Measurements from ENCODE around the gene NABP2. TPM values are rescaled to one million over a fixed set of nuclear protein-coding genes. Genes with fewer than 3 reads are reported as not detected.

NABP2 gene
- total and polyA plus RNA-seq, 2 donors (not counting 3 experiments of a cell fraction or from before 2014, with no cell fraction given): 42.4 to 59.7 TPM

Other genes with a start within 250 kb of the NABP2 start
- 24.3 and 24.8 TPM in 2 replicates for gene SUOX, start 227.1 kb upstream of the NABP2 start, total RNA-seq
- gene SUOX, start 227.1 kb upstream of the NABP2 start, polyA plus RNA-seq: 29.1 and 31.4 TPM in 2 replicates
- 3.5 and 5.4 TPM in 2 replicates for gene IKZF4, start 203.3 kb upstream of the NABP2 start, total RNA-seq
- gene IKZF4, start 203.3 kb upstream of the NABP2 start, polyA plus RNA-seq: 2.5 and 3.4 TPM in 2 replicates
- gene RPS26, start 182.4 kb upstream of the NABP2 start, total RNA-seq: 57.3 and 66.7 TPM in 2 replicates
- gene RPS26, start 182.4 kb upstream of the NABP2 start, polyA plus RNA-seq: 1,837 and 1,847 TPM in 2 replicates
- gene ERBB3, start 144.2 kb upstream of the NABP2 start, total RNA-seq: 0.11 TPM in 1 of 2 replicates, not detected in the other
- gene ERBB3, start 144.2 kb upstream of the NABP2 start, polyA plus RNA-seq: 0.08 and 1.5 TPM in 2 replicates
- 170 and 188 TPM in 2 replicates for gene PA2G4, start 119.8 kb upstream of the NABP2 start, total RNA-seq
- 94.2 and 121 TPM in 2 replicates for gene PA2G4, start 119.8 kb upstream of the NABP2 start, polyA plus RNA-seq
- 3,212 and 3,428 TPM in 2 replicates for gene RPL41, start 107.7 kb upstream of the NABP2 start, total RNA-seq
- 9,033 and 9,990 TPM in 2 replicates for gene RPL41, start 107.7 kb upstream of the NABP2 start, polyA plus RNA-seq
- gene ZC3H10, start 106.1 kb upstream of the NABP2 start, total RNA-seq: 8.7 and 10.1 TPM in 2 replicates
- 2.6 and 3.0 TPM in 2 replicates for gene ZC3H10, start 106.1 kb upstream of the NABP2 start, polyA plus RNA-seq
- 133 and 161 TPM in 2 replicates for gene ESYT1, start 96.1 kb upstream of the NABP2 start, total RNA-seq
- 233 and 234 TPM in 2 replicates for gene ESYT1, start 96.1 kb upstream of the NABP2 start, polyA plus RNA-seq
- 135 and 137 TPM in 2 replicates for gene MYL6B, start 71.8 kb upstream of the NABP2 start, total RNA-seq
- 130 and 185 TPM in 2 replicates for gene MYL6B, start 71.8 kb upstream of the NABP2 start, polyA plus RNA-seq
- 2,364 and 2,543 TPM in 2 replicates for gene MYL6, start 66.0 kb upstream of the NABP2 start, total RNA-seq
- gene MYL6, start 66.0 kb upstream of the NABP2 start, polyA plus RNA-seq: 6,581 and 8,470 TPM in 2 replicates
- 117 and 121 TPM in 2 replicates for gene SMARCC2, start 34.9 kb upstream of the NABP2 start, total RNA-seq
- gene SMARCC2, start 34.9 kb upstream of the NABP2 start, polyA plus RNA-seq: 51.1 and 51.9 TPM in 2 replicates
- gene RNF41, start 2.4 kb upstream of the NABP2 start, total RNA-seq: 80.1 and 88.3 TPM in 2 replicates
- gene RNF41, start 2.4 kb upstream of the NABP2 start, polyA plus RNA-seq: 203 and 241 TPM in 2 replicates
- gene SLC39A5, start 5.7 kb downstream of the NABP2 start, total RNA-seq: not detected in 2 replicates
- gene SLC39A5, start 5.7 kb downstream of the NABP2 start, polyA plus RNA-seq: 0.10 and 0.11 TPM in 2 replicates
- gene ANKRD52, start 34.0 kb downstream of the NABP2 start, total RNA-seq: 62.0 and 66.3 TPM in 2 replicates
- gene ANKRD52, start 34.0 kb downstream of the NABP2 start, polyA plus RNA-seq: 28.6 and 30.8 TPM in 2 replicates
- 14.7 and 15.3 TPM in 2 replicates for gene COQ10A, start 42.6 kb downstream of the NABP2 start, total RNA-seq
- gene COQ10A, start 42.6 kb downstream of the NABP2 start, polyA plus RNA-seq: 30.2 and 32.4 TPM in 2 replicates
- 296 and 312 TPM in 2 replicates for gene CS, start 76.0 kb downstream of the NABP2 start, total RNA-seq
- gene CS, start 76.0 kb downstream of the NABP2 start, polyA plus RNA-seq: 115 and 129 TPM in 2 replicates
- gene CNPY2, start 91.6 kb downstream of the NABP2 start, total RNA-seq: 166 and 183 TPM in 2 replicates
- gene CNPY2, start 91.6 kb downstream of the NABP2 start, polyA plus RNA-seq: 205 and 256 TPM in 2 replicates
- 21.5 and 24.4 TPM in 2 replicates for gene PAN2, start 109.7 kb downstream of the NABP2 start, total RNA-seq
- 21.0 and 21.9 TPM in 2 replicates for gene PAN2, start 109.7 kb downstream of the NABP2 start, polyA plus RNA-seq
- not detected in 2 replicates for gene IL23A, start 114.5 kb downstream of the NABP2 start, total RNA-seq
- 0.12 TPM in 1 of 2 replicates, not detected in the other for gene IL23A, start 114.5 kb downstream of the NABP2 start, polyA plus RNA-seq
- gene STAT2, start 135.8 kb downstream of the NABP2 start, total RNA-seq: 66.5 and 74.8 TPM in 2 replicates
- 58.5 and 62.8 TPM in 2 replicates for gene STAT2, start 135.8 kb downstream of the NABP2 start, polyA plus RNA-seq
- not detected in 2 replicates for gene APOF, start 138.5 kb downstream of the NABP2 start, total RNA-seq
- not detected in 2 replicates for gene APOF, start 138.5 kb downstream of the NABP2 start, polyA plus RNA-seq
- 28.2 and 28.4 TPM in 2 replicates for gene TIMELESS, start 225.1 kb downstream of the NABP2 start, total RNA-seq
- gene TIMELESS, start 225.1 kb downstream of the NABP2 start, polyA plus RNA-seq: 3.6 and 6.1 TPM in 2 replicates
- gene MIP, start 230.3 kb downstream of the NABP2 start, total RNA-seq: not detected in 2 replicates
- 0.18 TPM in 1 of 2 replicates, not detected in the other for gene MIP, start 230.3 kb downstream of the NABP2 start, polyA plus RNA-seq
- gene SPRYD4, start 244.2 kb downstream of the NABP2 start, total RNA-seq: 3.4 and 3.5 TPM in 2 replicates
- 3.8 and 4.0 TPM in 2 replicates for gene SPRYD4, start 244.2 kb downstream of the NABP2 start, polyA plus RNA-seq

Measured in endothelial cell of umbilical vein (primary cell).